D341Med (cell line): ENCODE measurements around the gene PPP4R2.

ENCODE experiments used
- DNase-seq: peaks from one replicate; pipeline ENCODE4 v3.0.0; 2012; ENCODE audit warnings: low spot score

Gene PPP4R2

DNA sequence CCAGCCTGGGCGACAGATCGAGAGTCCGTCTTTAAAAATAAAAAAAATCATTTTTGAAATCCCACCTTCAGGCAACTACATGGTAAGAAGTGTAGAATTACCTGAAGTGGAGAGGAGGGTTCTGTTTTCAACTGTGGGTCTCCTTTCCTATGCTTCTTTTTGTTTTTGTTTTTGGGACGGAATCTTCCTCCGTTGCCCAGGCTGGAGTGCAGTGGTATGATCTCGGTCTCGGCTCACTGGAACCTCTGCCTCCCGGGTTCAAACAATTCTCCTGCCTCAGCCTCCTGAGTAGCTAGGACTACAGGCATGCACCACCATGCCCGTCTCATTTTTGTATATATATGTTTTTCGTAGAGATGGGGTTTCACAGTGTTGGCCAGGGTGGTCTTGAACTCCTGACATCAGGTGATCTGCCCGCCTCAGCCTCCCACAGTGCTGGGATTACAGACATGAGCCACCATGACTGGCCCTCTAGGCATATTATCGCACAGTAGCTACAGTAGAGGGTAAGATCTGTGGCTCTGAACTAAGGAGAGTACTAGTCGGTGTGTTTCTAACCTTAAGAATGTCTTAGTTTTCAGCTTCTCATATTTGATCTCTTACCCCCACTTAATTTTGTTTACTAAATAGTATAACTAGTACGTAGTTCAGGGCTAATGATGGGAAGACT lies 73.3 kb downstream of the PPP4R2 start:
- no peak for DNase-seq

DNA sequence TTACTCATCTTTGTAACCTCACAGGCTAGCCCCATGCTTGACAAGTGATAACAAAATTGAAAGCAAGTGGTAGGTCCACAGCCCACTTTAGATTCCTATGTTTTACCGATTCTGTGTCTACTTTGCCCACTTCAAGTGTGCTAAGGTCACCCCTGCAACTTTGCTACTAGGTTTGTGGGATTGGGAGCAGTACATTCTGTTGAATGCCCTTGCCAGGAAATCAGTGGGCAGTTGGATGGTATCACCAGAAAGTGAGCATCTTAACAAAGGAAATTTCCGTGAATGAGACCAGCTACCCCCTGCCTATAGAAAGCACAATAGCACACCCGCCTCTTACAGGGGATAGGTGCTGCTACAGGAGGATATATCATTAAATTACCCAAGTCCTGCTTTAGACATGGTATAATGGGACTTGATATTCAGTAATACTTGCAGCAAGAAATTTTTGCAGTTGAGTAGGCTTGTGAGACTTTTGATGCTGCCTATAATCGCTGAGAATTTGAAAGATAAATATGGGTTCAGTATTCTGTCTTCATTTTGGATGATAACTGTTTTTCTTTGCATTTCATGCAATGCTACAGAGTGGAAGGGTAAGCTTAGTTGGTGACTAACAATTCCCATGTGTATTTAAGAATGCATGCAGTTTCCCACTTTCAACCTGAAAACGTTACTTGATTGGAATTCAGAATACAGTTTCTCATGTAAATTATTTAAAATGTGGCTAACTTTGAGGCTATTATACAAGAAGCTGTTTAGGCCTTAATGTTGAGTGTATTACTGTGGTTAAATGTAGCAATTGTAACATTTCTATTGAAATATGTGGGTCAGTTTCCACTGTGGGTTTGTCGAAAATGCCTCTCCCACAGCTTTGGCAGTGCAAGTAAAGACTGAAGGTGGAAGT lies 74.3 kb downstream of the PPP4R2 start:
- DNase-seq: no peak

DNA sequence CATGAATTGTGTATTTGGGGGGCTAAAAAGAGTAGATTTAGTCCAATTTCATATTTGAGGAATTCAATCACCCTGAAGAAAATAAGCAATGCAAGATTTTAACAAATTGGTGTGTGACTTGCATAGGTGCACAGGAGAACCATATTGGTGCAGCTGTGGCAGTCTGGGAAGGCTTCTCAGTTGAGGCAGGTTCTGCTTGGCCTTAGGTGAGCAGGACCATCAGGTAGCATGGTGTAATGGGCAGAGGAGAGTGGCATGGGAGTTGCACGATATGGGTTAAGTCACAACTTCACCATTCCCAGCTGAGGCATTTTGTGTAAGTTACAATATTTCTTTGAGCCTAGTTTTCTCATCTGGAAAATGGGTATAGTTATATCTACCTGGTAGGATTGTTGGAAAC lies 75.3 kb downstream of the PPP4R2 start:
- DNase-seq: no peak

DNA sequence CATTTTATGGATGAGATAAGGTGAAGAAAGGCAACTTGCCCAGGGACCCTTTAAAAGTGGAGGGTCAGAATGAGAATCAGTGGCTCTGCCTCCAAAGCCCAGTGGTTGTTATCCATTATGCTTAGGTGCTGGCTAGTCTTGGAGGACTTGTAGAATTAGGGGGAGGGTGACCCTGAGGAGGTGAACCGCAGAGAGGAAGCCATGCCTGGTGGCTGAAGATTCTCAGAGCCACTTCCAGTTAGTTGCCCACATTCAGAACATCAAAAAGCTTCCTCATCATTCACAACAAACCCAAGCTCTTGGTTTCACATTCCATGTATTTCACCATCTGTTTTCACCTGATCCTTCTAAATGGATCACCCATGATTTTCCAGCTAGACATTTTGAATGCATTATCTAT lies 76.0 kb downstream of the PPP4R2 start:
- DNase-seq: no peak

DNA sequence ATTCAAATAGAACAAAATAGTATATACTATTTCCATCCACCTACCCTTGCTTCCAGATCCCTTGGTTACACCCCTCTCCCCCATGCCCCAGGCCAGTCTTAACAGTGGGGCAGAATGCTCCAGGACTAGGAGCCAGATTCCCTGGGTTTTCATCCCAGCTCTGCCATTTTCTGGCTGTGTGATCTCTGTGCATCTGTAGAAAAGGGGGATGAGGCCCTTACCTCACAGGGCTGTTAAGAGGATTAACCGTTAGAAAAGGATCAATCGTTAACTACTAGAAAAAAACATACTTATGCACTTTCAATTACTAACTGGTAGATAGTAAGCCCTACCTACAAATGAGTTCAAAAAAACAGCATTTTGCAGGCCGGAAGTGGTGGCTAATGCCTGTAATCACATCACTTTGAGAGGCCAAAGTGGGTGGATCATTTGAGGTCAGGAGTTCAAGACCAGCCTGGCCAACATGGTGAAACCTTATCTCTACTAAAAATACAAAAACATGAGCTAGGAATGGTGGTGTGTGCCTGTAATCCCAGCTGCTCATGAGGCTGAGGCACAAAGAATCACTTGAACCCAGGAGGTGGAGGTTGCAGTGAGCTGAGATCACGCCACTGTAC lies 76.6 kb downstream of the PPP4R2 start:
- peak; percentile 62 for DNase-seq

DNA sequence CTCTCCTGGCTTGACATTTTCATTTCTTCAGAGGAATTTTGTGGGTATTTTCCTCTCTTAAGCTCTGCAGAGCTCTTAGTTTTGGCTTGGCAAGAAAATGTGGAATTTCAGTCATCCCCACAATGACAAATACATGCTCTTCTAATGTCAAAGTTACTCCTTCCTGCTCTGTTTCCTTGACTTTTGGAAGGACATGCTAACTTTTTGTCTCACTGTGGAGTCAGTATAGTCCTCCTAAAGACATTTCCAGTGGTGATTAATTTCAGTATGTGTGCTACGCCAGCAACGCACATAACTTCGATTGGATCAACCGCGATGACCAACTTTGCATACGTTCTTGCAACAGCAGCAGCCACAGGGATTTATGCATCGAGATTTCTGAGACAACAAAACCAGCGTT lies 78.2 kb downstream of the PPP4R2 start:
- no peak for DNase-seq

DNA sequence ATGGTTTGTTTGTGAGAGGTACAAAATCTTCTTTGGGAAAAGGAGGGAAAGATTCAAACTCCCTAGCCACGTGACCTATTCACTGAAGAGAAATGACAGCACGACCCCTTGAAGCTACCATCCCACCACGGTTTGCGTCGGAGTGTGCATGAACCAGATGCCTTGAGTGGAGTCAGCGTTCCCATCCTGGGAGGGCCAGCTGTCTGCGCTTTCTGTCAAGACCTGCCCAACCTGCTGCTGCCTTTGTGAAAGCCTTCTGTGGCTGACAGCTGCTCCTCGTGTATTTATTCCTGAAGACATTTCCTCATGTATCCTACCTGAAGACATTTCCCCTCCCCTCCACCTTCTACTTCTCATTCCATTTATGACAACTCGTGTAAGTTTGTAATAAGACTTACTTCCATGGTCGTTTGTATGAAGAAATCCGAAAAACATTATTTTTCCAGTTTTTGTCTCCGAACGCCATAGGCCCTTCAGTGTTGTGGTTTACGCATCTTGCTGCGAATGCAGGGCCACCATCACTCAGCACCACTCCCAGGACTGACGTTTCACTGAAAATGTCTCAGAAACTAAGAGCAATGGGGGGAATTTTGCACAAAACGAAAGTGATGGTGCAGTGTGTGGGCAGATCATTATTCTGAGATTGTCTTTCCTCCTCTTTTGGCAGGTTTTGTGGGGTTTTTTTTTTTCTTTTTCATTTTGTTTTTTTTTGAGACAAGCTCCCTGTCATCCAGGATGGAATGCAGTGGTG lies 83.8 kb downstream of the PPP4R2 start:
- no peak for DNase-seq

DNA sequence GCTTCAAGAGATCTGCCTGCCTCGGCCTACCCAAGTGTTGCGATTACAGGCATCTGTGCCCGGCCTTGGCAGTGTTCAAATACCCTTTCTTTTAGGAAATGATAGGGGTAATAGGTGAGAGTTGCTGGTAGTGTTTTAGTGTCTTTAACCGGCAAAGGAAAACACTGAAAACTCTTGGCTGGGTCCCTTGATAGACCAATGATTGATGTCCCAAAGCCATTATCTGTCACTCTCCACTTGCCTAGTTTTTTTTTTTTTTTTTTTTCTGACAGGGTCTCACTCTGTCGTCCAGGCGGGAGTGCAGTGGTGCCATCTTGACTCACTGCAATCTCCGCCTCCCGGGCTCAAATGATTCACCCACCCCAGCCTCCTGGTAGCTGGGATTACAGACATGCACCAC lies 84.5 kb downstream of the PPP4R2 start:
- DNase-seq: no peak

DNA sequence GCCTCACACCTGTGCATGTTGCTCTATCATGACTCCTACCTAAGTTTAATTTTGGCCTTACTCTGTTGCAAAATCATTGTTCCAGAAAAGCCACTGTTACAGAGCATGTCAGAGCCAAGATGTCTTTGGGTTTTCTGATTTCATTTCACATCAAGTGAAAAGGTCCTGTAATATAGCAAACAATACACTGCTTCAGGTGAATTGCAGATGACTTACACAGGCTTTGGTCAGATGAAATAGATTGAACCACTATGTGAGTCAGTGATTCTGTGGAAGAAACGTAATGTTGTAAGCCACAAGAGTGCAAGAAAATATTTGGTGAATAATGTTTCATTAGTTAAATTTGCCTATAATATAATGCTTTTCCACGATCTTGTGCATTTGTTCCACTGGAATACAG lies 87.6 kb downstream of the PPP4R2 start:
- no peak for DNase-seq

DNA sequence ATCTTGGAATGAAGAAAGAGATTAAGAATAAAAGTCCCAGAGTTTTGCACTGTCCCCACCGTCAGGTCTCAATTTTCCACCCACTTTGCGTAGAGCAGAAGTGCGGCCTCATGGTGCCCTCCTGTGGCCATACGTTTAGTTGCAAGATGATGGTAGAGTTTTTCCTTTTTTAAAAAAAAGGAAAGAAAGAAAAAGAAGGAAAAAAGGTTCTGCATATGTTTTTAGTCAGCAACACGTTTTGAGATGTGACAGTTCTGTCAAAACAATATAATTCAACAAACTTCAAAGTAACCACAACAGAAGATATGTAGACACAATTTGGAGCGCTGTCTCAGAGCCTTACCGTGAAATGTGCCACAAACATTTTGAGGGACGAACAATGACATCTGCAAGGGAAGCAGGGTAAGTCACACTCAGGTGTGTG lies 89.5 kb downstream of the PPP4R2 start:
- peak; percentile 66 for DNase-seq

DNA sequence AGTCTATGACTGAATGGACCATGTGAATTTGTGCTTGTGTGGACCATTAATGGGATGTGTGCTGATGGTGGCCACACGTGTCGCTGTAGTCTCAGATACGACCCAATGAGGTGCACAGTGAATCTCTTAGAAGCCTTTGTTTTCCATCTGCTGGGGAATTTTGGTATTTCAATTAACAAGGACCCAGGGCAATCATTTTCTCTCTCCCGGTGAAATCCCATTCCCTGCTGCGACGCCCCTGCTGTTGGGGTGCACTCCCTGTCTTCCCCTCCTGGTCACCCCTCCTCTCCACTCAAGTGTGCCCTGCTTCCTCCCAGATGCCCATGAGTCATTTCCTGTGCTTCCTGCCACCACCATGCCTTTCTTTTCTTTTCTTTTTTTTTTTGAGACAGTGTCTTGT lies 97.5 kb downstream of the PPP4R2 start:
- DNase-seq: peak; percentile 48

DNA sequence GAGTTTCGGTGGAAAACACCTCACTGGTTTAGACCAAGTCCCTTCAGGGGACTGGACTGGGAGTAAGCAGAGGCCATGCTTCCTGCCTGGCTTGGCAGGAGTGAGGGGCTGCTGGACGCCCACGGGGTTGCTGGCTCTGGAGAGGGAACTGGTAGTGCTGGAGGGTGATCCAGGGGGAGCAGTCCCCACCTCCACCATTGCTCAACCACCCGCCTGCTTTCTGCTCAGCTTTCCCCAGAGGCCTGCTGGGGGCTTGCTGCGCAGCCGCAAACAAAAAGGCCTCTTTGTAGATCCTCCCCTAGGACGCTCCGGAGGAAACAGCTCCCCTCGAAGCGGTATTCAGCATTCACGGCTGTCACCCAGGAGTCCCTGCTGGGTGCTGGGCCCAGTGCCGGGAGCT lies 98.3 kb downstream of the PPP4R2 start:
- DNase-seq: no peak

DNA sequence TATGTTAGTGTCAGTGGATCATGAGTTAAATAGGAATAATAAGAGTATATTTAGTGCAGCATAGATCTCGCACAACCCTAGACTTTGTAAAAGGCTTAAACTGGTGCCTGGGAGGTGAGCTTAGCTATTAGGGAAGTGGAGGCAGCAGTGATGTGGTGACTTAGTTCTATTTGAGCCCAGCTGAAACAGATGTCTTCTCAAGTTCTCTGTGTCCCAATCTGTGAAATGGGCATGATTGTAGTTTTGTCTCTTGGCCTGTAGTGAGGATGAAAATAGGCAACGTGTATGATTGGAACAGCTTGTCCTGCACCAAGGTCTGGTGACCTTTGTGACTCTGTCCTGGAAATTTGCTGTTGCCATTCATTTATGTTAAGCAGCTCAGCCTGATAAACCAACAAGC lies 99.6 kb downstream of the PPP4R2 start:
- no peak for DNase-seq

DNA sequence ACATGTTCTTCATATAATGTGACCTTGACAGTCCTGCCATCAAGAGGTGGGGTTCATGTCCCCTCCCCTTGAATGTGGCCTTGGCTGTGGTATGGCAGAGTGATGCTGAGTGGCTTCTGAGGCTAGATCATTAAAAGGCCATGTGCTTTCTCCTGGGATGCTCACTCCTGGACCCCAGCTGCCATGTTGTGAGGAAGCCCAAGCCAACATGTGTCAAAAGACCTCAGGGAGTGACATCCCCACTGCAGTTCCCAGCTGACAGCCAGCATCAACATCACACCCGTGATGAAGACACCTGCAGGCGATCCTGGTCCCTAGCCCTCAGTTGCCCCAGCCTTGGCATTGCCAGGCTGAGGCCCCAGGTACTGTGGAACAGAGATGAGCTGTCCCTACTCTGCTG lies 101.4 kb downstream of the PPP4R2 start:
- DNase-seq: no peak

DNA sequence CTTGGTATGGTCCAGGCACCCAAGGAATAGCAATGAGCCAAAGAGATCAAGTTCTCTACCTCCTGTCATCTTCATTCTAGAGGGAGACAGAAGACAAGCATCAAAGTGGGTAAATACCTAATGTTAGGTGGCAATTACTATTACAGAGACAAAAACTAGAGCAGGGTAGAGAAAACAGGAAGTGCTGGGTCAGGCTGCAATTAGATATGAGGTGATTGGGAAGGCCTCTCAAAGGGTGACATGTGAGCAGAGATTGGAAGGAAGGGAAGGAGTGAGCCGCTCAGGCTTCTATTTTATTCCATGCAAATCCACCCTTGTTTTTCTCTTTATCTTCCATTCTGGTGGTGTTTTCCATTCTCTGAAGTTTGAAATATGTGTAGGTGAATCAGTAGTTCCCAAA lies 102.3 kb downstream of the PPP4R2 start:
- DNase-seq: no peak

DNA sequence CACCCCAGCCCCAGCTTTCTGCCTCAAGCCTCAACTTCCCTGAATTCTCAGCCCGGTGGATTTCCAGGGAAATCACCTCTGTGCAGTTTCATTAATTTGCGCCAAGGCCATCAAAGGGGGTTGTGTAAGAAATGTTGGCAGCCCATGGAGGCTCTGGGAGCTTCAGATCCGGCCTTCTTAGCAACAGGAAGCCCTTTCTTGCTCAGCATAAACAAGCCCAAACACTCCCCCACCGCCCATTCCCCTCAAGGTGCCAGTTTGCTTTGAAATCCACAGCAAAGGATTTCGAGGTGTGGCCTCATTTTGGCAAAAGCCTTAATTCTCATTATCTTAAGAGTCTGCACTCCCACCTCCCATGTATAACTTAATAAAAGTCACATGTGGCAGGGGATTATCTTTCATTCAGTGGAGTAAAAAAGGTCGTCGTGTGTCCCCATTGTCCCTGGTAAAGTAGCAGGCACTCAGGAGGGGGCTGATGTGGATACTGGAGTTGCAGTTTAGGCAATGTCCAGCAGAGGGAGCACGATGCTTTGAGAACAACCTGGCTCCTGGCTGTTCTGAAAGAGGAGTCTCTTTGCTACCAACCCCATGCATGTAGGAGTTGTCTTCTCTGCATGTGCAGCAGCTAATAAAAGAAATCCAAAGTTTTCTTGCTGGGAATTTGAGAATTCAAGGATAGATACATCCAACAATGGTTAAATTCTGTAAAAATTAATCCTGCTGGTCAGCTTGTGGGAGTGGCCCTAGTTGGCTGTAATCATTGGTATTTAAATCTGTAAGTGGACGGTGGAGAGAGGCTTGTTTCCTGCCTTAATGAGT lies 104.3 kb downstream of the PPP4R2 start:
- DNase-seq: peak; percentile 85

DNA sequence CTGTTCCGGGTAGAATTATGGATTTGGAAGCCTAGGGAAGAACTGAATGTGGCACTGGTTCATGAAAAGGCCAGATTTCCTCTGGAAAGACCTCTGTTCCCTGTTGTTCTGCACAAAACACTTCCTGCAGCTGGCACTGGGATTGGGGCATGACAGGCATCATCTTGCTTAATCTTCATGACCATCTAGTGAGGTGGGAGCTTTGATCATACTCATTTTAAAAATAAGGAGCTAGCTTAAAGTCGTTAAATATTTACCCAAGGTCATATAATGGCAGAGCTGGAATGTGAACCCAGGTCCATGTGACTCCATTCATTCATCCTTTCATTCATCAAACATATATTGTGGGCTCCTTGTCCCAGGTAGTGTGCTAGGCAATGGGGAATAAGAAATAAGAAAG lies 105.3 kb downstream of the PPP4R2 start:
- no peak for DNase-seq

DNA sequence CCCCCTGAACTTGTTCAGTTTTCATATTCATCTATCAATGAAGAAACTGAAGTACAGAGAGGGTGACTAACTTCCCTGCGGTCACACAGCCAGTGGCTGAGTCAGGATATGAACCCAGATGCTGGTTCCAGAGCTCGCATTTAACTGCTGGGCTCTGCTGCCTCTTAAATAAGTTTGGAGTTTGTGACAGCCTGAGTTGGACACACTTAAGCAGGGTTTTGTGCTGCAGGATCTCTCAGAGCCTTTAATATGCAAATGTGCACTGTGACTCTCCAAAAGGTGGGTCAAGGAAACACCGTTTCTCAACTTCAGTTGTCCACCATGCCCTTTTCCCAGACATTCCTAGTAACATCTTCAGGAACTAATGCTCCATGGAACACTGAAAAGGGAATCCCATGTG lies 110.6 kb downstream of the PPP4R2 start:
- no peak for DNase-seq

DNA sequence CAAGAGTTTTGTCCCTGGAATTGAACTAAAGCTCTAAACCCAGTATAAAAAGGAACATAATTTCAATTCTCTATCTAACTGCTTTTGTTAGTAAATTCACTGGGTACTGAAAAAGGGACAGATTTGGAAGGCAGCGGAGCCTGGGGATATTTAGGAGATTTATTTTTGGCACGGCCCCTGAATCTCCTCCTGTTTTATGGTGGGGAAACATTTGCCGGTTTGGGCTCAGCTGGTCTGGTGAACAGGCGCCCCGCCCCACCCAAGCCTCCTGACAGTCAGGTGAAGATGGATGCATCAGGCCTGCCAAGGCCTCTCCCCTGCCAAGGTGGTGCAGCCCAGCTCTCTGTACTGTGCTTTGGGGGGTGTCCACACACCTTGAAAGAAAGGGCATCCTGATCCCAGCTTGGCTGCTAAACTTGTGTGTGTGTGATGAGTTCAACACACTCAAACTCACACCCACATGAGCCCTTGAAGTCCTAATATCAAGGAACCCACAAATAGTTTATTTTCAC lies 111.1 kb downstream of the PPP4R2 start:
- DNase-seq: no peak

DNA sequence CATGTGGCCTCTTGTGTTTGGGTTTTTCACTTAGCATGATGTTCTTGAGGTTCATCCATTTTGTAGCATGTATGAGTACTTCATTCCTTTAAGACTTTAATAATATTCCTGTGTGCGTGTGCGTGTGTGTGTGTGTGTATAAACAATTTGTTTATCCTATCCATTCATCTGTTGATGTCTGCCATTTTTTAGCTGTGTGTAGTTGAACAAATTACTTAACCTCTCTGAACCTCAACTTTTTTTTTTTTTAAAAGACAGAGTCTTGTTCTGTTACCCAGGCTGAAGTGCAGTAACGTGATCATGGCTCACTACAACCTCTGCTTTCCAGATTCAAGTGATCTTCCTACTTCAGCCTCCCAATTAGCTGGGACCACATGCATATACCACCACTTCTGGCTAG lies 112.1 kb downstream of the PPP4R2 start:
- no peak for DNase-seq

DNA sequence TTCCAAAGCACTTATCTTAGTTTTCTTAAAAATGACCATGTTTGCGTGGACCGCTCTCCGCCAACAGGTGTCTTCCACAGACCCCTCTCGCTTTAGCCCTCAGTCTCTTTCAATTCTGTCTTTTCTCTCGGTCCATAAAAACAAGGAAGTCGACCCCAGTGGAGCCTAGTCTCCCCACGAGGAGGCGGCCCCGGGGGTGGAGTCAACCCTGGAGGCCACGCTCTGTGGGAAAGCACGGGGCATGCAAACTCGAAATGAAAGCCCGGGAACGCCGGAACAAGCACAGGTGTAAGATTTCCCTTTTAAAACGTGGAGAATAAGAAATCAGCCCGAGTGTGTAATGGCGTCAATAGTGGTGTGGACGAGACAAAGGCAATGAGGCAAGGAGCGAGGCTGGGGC lies 113.9 kb downstream of the PPP4R2 start:
- no peak for DNase-seq
